SK-N-MC (cell line): ENCODE measurements around the gene SPDYE8.
"Not testable (repeated sequence)": the region's sequence is repeated elsewhere in the genome, so short reads cannot be mapped to it uniquely, and the experiment has no call there.

Experiments used
- DNase-seq: peaks from one replicate; pipeline ENCODE4 v3.0.0-alpha.2; 2011; ENCODE audit warnings: low read depth, low spot score
- H3K27ac ChIP-seq: fragments of 200-600 bp; sonication (generic); 2 replicates; pipeline ENCODE4 v1.5.1; 2016; ENCODE audit warnings: mixed run types
- H3K36me3 ChIP-seq: fragments of 200-600 bp; sonication (generic); 2 replicates; pipeline ENCODE4 v1.6.1; 2017; ENCODE audit warnings: antibody characterized with exemption, low read length, mixed read lengths; ENCODE audit not compliant: insufficient read depth
- H3K4me3 ChIP-seq: fragments of 200-600 bp; sonication (generic); 2 replicates; pipeline ENCODE4 v1.5.1; 2016
- H3K9ac ChIP-seq: fragments of 200-600 bp; sonication (generic); 2 replicates; pipeline ENCODE4 v1.8.0; 2017; ENCODE audit warnings: mixed run types, mixed read lengths; ENCODE audit not compliant: insufficient read length
- H3K9me3 ChIP-seq: fragments of 200-600 bp; sonication (generic); 2 replicates; pipeline ENCODE4 v1.6.1; 2017; ENCODE audit warnings: low read depth, mild to moderate bottlenecking, antibody characterized with exemption, low read length, moderate library complexity, mixed read lengths
- POLR2AphosphoS5 ChIP-seq: IDR thresholded peaks from 2 replicates; pipeline ENCODE4 v1.6.1; 2012; ENCODE audit warnings: mild to moderate bottlenecking, low read depth, low read length, borderline replicate concordance

SPDYE8 gene

GRCh38 chr7:73029666-73030065 lies at the start of gene SPDYE8:
Gene SPDYE8 (minus strand): TSS chr7:73029766. CDS start chr7:73027966, 1,800 bp downstream.
- H3K9me3 ChIP-seq, H3K9ac ChIP-seq, H3K27ac ChIP-seq, DNase-seq, H3K4me3 ChIP-seq, H3K36me3 ChIP-seq: not testable (repeated sequence)

DNA sequence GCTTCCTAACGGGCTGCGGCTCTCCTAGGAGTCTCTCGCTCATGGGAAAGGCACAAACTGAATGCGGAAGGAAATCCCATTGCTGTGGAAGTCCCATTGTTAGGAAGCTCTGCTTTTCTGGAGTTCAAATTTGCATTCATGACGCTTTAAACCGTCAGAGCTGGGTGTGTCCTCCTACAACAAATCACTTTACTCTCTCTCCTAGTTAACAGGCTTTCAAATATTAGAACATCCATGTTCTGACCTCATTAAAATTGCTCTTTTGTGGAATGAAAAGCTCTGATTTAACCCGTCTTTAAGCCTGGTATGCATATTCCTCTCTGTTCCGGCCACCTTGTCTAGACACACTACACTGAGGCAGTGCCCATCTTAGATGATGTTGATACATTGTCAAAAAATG lies 28.2 kb upstream of the SPDYE8 start, which contains the start of gene SPDYE11:
SPDYE11 (minus strand) TSS at position 101 of the 400 bp plus-strand sequence. CDS start 1,800 bp downstream, outside the sequence.
- DNase-seq, H3K27ac ChIP-seq, H3K4me3 ChIP-seq, H3K9me3 ChIP-seq, H3K36me3 ChIP-seq, H3K9ac ChIP-seq: not testable (repeated sequence)

GRCh38 chr7:73006491-73006890 lies 23.1 kb downstream of the SPDYE8 start:
- H3K4me3 ChIP-seq, H3K9ac ChIP-seq: not testable (repeated sequence)

GRCh38 chr7:73005693-73006447 lies 23.7 kb downstream of the SPDYE8 start:
- TF ChIP-seq POLR2AphosphoS5, result peak; percentile 66
- H3K4me3 ChIP-seq, result peak overlapping the region; percentile 70
- not testable (repeated sequence) for H3K9ac ChIP-seq, H3K9me3 ChIP-seq, H3K27ac ChIP-seq, H3K36me3 ChIP-seq, DNase-seq

More at GRCh38 chr7:73006491-73006890, 23.1 kb downstream of the SPDYE8 start:
- H3K9me3 ChIP-seq, H3K36me3 ChIP-seq, DNase-seq, H3K27ac ChIP-seq: not testable (repeated sequence)

GRCh38 chr7:73005356-73005692 lies 24.2 kb downstream of the SPDYE8 start:
- not testable (repeated sequence) for H3K9me3 ChIP-seq, H3K9ac ChIP-seq, H3K36me3 ChIP-seq, DNase-seq, H3K27ac ChIP-seq
- peak overlapping the region; percentile 70 for H3K4me3 ChIP-seq

DNA sequence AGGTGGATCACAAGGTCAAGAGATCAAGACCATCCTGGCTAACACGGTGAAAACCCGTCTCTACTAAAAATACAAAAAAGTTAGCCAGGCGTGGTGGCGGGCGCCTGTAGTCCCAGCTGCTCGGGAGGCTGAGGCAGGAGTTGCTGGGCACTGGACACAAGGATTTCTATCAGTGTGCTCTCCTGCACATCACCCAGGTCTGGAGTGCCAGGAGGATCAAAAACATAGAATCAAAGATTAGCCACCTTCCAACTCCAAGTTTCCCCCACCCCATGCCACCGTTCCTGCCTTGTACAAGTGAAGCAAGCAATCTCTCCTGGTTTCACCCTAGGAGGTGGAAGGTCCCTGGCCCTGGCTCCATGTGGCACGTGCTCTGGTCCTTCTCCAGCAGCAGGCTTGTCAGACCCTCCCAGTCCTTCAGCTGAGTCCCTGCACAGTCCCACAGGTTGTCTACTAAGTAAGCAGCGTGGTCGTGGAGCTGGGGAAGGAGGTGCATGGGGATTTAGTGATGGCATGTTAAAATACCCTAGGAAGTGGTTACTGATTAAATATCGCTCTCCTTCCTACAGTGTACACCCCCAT lies 31.6 kb downstream of the SPDYE8 start:
- H3K9me3 ChIP-seq, DNase-seq, H3K9ac ChIP-seq, H3K4me3 ChIP-seq, H3K27ac ChIP-seq, H3K36me3 ChIP-seq: not testable (repeated sequence)

- H3K27ac ChIP-seq, result not testable (repeated sequence)
Measured at GRCh38 chr7:72997447-72997846, 32.1 kb downstream of the SPDYE8 start.

DNA sequence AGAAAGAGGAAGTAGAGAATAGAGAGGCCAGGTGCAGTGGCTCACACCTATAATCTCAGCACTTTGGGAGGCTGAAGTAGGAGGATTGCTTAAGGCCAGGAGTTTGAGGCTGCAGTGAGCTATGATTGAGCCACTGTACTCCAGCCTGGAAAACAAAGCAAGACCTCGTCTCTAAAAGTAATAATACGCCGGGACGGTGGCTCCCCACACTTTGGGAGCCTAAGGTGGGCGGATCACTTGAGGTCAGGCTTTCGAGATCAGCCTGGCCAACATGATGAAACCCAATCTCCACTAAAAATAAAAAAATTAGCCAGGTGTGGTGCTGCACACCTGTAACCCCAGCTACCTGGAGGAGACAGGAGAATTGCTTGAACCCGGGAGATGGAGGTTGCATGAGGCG lies 34.1 kb downstream of the SPDYE8 start:
- DNase-seq, H3K9me3 ChIP-seq, H3K27ac ChIP-seq, H3K36me3 ChIP-seq, H3K4me3 ChIP-seq, H3K9ac ChIP-seq: not testable (repeated sequence)

More at GRCh38 chr7:72997447-72997846, 32.1 kb downstream of the SPDYE8 start:
- DNase-seq, H3K4me3 ChIP-seq, H3K9ac ChIP-seq, H3K9me3 ChIP-seq, H3K36me3 ChIP-seq: not testable (repeated sequence)

DNA sequence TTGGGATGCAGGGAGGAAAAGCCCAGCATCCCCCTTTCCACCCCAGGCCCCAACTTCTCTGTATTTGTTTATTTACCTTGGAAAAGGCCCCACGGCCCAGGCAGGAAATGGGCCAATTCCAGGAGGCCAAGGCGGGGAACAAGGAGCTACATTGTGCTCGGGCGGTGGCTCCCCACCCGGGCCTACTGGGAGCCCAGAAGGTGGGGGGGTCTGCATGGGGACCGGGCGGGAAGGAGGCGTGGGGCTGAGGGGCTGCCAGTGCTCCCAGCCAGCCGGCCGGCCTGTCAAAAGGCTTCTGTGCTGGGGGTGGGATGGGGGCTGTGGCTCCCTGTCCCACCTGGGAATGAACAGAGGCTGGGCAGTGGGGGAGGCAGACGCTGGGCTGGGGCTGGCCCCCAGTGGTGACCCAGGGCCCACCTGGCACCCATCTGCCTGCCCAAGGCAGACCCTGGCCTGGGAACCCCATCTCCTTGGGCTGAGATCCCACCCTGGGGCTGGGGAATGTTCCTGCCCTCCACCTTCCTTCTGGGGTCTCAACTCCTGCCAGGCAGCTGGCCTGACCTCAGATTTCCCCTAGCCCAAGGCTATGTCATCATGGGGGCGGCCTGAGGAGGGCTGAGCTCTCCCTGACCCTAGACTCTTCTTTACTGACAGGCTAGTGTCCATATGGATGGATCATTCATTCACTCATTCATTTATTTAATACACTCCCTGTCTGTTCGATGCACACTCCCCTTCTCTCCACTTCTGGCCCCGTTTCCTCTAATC lies 39.2 kb downstream of the SPDYE8 start:
- not testable (repeated sequence) for H3K4me3 ChIP-seq, H3K36me3 ChIP-seq, H3K9me3 ChIP-seq, H3K27ac ChIP-seq, DNase-seq, H3K9ac ChIP-seq

GRCh38 chr7:72982084-72982483 lies 47.5 kb downstream of the SPDYE8 start:
- H3K36me3 ChIP-seq, H3K9ac ChIP-seq, DNase-seq, H3K27ac ChIP-seq, H3K4me3 ChIP-seq, H3K9me3 ChIP-seq: not testable (repeated sequence)

DNA sequence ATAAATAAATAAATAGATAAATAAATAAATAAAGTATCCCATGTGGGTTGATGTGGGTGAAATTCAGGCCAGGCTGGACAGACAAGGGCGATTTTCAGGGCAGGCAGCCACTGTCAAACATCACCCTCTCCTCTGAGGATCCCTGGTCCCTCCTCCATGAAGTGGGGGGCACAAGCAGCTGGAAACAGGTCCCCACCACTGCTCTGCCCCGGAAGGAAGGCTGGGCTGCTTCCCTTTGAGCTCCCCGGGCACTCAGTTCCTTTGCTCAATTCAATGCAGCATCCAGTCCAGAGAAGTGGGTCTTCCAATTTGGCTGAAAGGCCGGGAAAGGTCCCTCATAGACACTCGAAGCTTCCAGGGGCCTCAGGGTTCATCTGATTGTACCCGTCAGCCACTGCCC lies 49.2 kb downstream of the SPDYE8 start:
- not testable (repeated sequence) for DNase-seq, H3K36me3 ChIP-seq, H3K9ac ChIP-seq, H3K9me3 ChIP-seq, H3K27ac ChIP-seq, H3K4me3 ChIP-seq

DNA sequence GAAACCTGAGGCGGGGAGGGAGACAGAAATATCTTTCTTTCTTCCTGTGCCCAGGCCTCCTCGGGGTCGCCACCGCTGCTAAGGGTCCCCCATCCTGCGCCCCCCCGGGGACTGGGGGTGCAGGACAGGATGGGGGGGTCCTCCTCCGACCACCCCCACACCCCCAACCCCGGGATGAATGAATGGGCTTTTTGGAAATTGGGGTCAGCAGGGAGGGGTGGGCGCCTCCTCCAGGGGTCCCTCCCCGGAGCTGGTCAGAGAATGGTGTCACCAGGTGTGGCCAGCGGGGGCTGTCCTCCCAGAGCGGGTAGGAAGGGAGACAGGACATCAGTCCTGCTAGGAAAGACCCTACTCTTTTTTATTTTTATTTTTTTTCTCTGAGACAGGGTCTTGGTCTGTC lies 53.1 kb downstream of the SPDYE8 start:
- not testable (repeated sequence) for H3K27ac ChIP-seq, DNase-seq, H3K4me3 ChIP-seq

GRCh38 chr7:72975656-72976286 lies 53.8 kb downstream of the SPDYE8 start:
- DNase-seq, H3K4me3 ChIP-seq, H3K27ac ChIP-seq, H3K9ac ChIP-seq, H3K9me3 ChIP-seq, H3K36me3 ChIP-seq: not testable (repeated sequence)

More for the DNA sequence above, 53.1 kb downstream of the SPDYE8 start:
- not testable (repeated sequence) for H3K36me3 ChIP-seq, H3K9me3 ChIP-seq, H3K9ac ChIP-seq

- not testable (repeated sequence) for H3K36me3 ChIP-seq, H3K9ac ChIP-seq, H3K9me3 ChIP-seq, DNase-seq, H3K27ac ChIP-seq, H3K4me3 ChIP-seq
Measured at GRCh38 chr7:72974781-72975180, 54.8 kb downstream of the SPDYE8 start.
